ENCODE measurements around the gene SPAST.
"Not testable (repeated sequence)": the region's sequence is repeated elsewhere in the genome, so short reads cannot be mapped to it uniquely, and the experiment has no call there.

The SPAST gene

DNA sequence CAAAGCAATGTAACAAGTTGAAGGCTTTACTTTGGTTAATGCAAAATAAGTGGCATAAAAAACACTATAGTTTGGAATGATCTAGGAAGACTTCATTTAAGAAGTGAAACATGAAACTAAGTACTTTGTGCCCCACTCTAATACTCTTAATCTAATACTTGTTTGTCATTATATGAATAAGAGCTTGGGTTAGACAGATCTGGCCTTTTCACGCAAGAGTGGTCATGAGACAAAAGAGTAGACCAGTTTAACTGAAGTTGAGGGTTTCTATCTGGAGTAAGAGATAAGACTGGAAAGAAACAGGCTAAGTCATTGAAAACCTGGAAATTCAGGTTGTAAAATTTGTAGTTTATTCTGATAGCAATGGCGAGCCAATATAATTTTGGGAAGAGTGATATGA, 105.2 kb downstream of the SPAST start:
- TF ChIP-seq ZFX (IDR thresholded peaks at IDR 0.05), result no peak
- TF ChIP-seq, protein P1, sequence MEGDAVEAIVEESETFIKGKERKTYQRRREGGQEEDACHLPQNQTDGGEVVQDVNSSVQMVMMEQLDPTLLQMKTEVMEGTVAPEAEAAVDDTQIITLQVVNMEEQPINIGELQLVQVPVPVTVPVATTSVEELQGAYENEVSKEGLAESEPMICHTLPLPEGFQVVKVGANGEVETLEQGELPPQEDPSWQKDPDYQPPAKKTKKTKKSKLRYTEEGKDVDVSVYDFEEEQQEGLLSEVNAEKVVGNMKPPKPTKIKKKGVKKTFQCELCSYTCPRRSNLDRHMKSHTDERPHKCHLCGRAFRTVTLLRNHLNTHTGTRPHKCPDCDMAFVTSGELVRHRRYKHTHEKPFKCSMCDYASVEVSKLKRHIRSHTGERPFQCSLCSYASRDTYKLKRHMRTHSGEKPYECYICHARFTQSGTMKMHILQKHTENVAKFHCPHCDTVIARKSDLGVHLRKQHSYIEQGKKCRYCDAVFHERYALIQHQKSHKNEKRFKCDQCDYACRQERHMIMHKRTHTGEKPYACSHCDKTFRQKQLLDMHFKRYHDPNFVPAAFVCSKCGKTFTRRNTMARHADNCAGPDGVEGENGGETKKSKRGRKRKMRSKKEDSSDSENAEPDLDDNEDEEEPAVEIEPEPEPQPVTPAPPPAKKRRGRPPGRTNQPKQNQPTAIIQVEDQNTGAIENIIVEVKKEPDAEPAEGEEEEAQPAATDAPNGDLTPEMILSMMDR (conservative IDR thresholded peaks at IDR 0.05), result no peak

DNA sequence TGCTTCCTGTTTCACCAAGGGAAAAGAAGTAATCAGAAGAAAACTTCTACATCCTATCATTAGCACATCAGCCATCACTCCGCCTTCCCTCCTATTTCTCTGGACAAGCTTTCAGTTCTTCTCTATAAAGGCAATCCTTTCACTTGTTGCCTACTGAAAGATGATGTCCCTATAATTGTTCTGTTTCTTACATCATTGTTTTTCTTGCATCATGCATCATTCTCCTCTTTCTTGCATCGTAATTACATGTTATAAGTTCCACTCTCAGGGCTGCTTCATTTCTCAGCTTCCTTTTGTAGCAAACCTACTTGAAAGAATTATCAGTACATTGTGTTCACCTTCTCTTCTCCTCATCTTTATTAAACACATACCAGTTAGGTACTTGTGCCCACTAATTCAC, 109.5 kb downstream of the SPAST start:
- TF ChIP-seq ZFX (IDR thresholded peaks at IDR 0.05), result no peak
- TF ChIP-seq, protein P1 (conservative IDR thresholded peaks at IDR 0.05), result no peak
- H3K27ac ChIP-seq, result no peak overlapping the region

More for the DNA sequence above, 105.2 kb downstream of the SPAST start:
- no peak overlapping the region for H3K27ac ChIP-seq

DNA sequence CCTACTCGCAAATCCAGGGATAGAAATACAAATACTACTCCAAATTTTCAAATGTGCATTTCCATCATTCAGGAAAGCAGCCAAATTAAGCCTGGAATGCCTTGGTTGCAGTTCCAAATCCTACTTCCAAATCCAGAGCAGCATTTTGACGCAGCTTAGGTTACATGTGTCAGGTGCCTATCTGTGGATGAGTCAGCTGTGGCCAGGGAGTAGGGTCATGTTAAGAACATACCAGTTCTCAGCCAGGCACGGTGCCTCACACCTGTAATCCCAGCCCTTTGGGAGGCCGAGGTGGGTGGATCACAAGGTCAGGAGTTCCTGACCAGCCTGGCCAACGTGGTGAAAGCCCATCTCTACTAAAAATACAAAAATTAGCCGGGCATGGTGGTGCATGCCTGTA, 119.3 kb downstream of the SPAST start:
- TF ChIP-seq ZFX (IDR thresholded peaks at IDR 0.05), result no peak
- TF ChIP-seq, protein P1 (conservative IDR thresholded peaks at IDR 0.05), result no peak
- no peak overlapping the region for H3K27ac ChIP-seq

DNA sequence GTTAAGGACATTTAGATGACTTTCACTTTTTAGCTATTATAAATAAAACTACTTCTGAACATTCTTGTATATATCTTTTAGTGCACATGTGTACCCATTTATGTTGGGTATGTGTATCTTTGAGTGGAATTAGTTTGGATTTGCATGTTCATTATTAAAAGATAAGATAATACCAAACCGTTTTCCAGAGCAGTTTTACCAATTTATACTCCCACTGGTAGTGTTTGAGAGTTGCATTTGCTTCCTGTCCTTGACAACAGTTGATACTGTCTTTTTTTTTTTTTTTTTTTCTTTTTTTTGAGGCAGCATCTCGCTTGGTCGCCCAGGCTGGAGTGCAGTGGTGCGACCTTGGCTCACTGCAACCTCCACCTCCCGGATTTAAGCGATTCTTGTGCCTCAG, 125.7 kb downstream of the SPAST start:
- no peak for TF ChIP-seq ZFX (IDR thresholded peaks at IDR 0.05)
- TF ChIP-seq, protein P1 (conservative IDR thresholded peaks at IDR 0.05), result no peak
- H3K27ac ChIP-seq, result no peak overlapping the region

DNA sequence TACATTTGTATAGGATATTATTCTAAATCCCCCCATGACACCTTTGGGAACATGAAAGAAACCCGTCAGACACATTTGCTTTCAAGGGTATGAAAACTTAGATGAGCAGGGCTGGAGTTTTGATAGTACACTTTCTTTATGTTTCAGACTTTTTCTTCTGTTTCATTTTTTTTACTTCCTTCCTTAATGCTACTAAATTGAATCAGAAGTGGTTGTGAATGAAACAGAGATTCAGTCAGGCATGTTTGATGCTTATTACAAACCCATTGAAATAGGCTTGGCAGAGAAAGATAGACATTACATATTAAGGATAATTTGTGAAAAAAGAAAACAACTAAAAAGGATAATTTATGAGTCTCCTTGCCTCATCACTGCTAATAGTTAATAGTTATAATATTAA, 129.1 kb downstream of the SPAST start:
- no peak overlapping the region for H3K27ac ChIP-seq
- no peak for TF ChIP-seq ZFX (IDR thresholded peaks at IDR 0.05)
- TF ChIP-seq, protein P1 (conservative IDR thresholded peaks at IDR 0.05), result no peak

DNA sequence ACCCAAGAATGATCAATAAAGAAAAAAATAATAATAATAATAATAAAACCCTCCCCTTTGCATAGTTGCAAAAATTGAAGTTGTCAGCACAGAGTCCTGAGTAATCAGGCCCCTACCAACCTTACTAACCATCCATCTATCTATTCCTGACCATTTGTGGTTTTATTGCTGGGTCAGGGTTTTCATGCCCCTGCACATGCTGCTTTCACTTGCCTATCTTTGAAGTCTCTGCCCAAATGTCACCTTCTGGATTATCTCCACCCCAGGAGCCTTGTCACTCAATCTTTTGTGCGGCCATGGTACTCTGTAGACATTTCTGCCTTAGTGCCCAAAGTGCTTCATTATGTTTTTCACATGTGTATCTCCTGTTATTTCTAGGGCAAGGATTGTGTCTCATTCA, 137.5 kb downstream of the SPAST start:
- TF ChIP-seq ZFX (IDR thresholded peaks at IDR 0.05), result no peak
- TF ChIP-seq, protein P1 (conservative IDR thresholded peaks at IDR 0.05), result no peak
- H3K27ac ChIP-seq, result no peak overlapping the region

DNA sequence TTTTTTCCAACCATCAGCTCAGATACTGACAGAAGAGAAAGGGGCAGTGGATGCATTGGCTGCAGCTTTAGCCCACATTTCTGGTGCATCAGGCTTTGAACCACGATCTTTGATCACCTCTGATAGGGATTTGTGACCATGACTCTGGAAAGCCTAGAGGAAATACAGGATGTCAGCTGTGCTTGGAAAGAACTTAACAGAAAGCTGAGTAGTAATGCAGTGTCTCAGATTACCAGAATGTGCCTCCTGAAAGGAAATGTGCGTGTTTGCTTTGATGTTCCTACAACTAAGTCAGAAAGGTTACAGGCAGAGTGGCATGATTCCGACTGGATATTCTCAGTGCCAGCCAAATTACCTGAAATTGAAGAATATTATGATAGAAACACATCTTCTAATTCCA, 140.1 kb downstream of the SPAST start:
- H3K27ac ChIP-seq, result not testable (repeated sequence)

All from C4-2B (cell line).